Measurements from ENCODE around the gene ARL5A. TPM values are rescaled to one million over a fixed set of nuclear protein-coding genes. Genes with fewer than 3 reads are reported as not detected.

ARL5A gene
- total and polyA plus RNA-seq, 9 of the 15 experiments (the other 6 are each of a cell fraction or from before 2014, with no cell fraction given): 16.3 to 117 (median 88.4) TPM

DNA sequence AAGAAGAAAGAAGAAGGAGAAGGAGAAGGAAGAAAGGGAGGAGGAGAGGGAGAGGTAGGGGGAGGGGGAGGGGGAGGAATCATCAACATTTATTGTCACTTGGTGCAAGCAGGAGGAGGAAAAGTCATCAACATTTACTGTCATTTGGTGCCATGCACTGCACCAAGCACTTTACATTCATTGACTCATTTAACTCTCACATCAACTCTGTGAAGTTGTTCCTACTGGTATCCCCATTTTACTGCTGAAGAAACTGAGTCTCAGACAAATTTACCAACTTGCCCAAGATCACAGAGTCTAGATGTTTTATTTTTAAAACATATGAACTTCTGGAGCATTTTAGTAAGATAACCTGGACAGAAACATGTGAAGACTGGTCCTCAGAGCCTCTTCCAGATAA, 47.3 kb downstream of the ARL5A start:
- H3K79me2 ChIP-seq (ENCODE audit: control insufficient read depth, insufficient read depth, low read length): no peaks in the 10 kb centered on the region
- peaks cover 55% of the 10 kb centered on the region for H3K36me3 ChIP-seq (ENCODE audit: control insufficient read depth, insufficient read depth, low read length)
- no peak overlapping the region for H2AFZ ChIP-seq (ENCODE audit: low read depth, low read length)
- ChIA-PET CTCF (ENCODE audit: low intra/inter-chr PET ratio) (no interaction called here), POLR2A (no interaction called here)
- H3K9me1 ChIP-seq (ENCODE audit: control insufficient read depth, insufficient read depth, low read length): no peaks in the 10 kb centered on the region
- H3K4me2 ChIP-seq (ENCODE audit: insufficient read depth, low read length): no peak overlapping the region
- intact Hi-C loops (cut with micrococcal nuclease): loop anchor here (5.0 kb wide), 1 partner anchor 84 kb away; no protein-coding TSS in a partner anchor
- H3K27me3 ChIP-seq (ENCODE audit: control insufficient read depth in 2 of 2, insufficient read depth in 2 of 2, low read length in 2 of 2): no peaks in the 10 kb centered on the region
- no peaks in the 10 kb centered on the region for H4K20me1 ChIP-seq (replicated peaks; ENCODE audit: control insufficient read depth, insufficient read depth, low read length)
- in situ Hi-C loops (cut with MboI): no loop called here
- FAIRE-seq: no peak
- no peak for DNase-seq (ENCODE audit: extremely low read depth in 1 of 4, low spot score in 3 of 4)
- no peak overlapping the region for H3K4me3 ChIP-seq
- H3K27ac ChIP-seq (ENCODE audit: extremely low read depth, low read depth, low read length): no peak overlapping the region; the same call in 2 of the 3 replicates
- no peak for ATAC-seq
- H3K9me3 ChIP-seq (replicated peaks; ENCODE audit: control insufficient read depth, insufficient read depth, low read depth, low read length): no peaks in the 10 kb centered on the region; the same call in 1 of the 2 replicates
- peaks cover 0 to 44% of the 10 kb centered on the region in 2 experiments for H3K4me1 ChIP-seq (replicated peaks in 1 of 2; ENCODE audit: control insufficient read depth in 2 of 2, insufficient read depth in 2 of 2, low read length in 2 of 2)
- no peak overlapping the region for H3K9ac ChIP-seq (ENCODE audit: insufficient read depth in 1 of 2, low read depth in 2 of 2, low read length in 2 of 2)
- no TSS peak for BruUV-seq (replicated peaks)
- TF ChIP-seq NCOA4 (IDR thresholded peaks at IDR 0.05; ENCODE audit: partially characterized antibody) (no peak), FOS (IDR thresholded peaks at IDR 0.05; ENCODE audit: extremely low read depth, insufficient read length) (no peak), HNRNPK (IDR thresholded peaks at IDR 0.05; ENCODE audit: low read depth, low read length, poor library complexity, severe bottlenecking) (peak; percentile 44), RBM25 (IDR thresholded peaks at IDR 0.05; ENCODE audit: low read depth, low read length, severe bottlenecking) (peak; percentile 80), MED1 (CRISPR knock-in tag; IDR thresholded peaks at IDR 0.05; ENCODE audit: borderline replicate concordance) (no peak), KDM1A (IDR thresholded peaks at IDR 0.05) (peak; percentile 15 to 80; a peak in 2 of 4 replicates), ADNP (tag; IDR thresholded peaks at IDR 0.05) (0 out of 2 replicates have a peak, but pooled peaks have one; percentile 23), BCOR (IDR thresholded peaks at IDR 0.05) (peak; percentile 49; the same call in 1 of the 2 replicates)
- TF ChIP-seq, protein P1, sequence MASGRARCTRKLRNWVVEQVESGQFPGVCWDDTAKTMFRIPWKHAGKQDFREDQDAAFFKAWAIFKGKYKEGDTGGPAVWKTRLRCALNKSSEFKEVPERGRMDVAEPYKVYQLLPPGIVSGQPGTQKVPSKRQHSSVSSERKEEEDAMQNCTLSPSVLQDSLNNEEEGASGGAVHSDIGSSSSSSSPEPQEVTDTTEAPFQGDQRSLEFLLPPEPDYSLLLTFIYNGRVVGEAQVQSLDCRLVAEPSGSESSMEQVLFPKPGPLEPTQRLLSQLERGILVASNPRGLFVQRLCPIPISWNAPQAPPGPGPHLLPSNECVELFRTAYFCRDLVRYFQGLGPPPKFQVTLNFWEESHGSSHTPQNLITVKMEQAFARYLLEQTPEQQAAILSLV (tag; IDR thresholded peaks at IDR 0.05): no peak
- TF ChIP-seq, protein P2, sequence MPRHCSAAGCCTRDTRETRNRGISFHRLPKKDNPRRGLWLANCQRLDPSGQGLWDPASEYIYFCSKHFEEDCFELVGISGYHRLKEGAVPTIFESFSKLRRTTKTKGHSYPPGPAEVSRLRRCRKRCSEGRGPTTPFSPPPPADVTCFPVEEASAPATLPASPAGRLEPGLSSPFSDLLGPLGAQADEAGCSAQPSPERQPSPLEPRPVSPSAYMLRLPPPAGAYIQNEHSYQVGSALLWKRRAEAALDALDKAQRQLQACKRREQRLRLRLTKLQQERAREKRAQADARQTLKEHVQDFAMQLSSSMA (CRISPR knock-in tag; IDR thresholded peaks at IDR 0.05): no peak
- TF ChIP-seq, protein P3, sequence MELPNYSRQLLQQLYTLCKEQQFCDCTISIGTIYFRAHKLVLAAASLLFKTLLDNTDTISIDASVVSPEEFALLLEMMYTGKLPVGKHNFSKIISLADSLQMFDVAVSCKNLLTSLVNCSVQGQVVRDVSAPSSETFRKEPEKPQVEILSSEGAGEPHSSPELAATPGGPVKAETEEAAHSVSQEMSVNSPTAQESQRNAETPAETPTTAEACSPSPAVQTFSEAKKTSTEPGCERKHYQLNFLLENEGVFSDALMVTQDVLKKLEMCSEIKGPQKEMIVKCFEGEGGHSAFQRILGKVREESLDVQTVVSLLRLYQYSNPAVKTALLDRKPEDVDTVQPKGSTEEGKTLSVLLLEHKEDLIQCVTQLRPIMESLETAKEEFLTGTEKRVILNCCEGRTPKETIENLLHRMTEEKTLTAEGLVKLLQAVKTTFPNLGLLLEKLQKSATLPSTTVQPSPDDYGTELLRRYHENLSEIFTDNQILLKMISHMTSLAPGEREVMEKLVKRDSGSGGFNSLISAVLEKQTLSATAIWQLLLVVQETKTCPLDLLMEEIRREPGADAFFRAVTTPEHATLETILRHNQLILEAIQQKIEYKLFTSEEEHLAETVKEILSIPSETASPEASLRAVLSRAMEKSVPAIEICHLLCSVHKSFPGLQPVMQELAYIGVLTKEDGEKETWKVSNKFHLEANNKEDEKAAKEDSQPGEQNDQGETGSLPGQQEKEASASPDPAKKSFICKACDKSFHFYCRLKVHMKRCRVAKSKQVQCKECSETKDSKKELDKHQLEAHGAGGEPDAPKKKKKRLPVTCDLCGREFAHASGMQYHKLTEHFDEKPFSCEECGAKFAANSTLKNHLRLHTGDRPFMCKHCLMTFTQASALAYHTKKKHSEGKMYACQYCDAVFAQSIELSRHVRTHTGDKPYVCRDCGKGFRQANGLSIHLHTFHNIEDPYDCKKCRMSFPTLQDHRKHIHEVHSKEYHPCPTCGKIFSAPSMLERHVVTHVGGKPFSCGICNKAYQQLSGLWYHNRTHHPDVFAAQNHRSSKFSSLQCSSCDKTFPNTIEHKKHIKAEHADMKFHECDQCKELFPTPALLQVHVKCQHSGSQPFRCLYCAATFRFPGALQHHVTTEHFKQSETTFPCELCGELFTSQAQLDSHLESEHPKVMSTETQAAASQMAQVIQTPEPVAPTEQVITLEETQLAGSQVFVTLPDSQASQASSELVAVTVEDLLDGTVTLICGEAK (IDR thresholded peaks at IDR 0.05): no peak
- TF ChIP-seq, protein P3 (CRISPR knock-in tag; IDR thresholded peaks at IDR 0.05): no peak

All from K562 (cell line).